ENCODE measurements around the gene MTX1.
A peak's percentile ranks its signal among the peaks of the same experiment; 100 is the strongest.
"Not testable (repeated sequence)": the region's sequence is repeated elsewhere in the genome, so short reads cannot be mapped to it uniquely, and the experiment has no call there.

Gene MTX1

GRCh38 chr1:155241841-155242264 is 33.4 kb downstream of the MTX1 start:
- TF ChIP-seq CTCF (conservative IDR thresholded peaks at IDR 0.05; ENCODE audit: low read depth, low read length): no peak
- no peak overlapping the region for H3K4me3 ChIP-seq (ENCODE audit: low read depth, low read length)
- no peak for DNase-seq (ENCODE audit: low read depth)

DNA sequence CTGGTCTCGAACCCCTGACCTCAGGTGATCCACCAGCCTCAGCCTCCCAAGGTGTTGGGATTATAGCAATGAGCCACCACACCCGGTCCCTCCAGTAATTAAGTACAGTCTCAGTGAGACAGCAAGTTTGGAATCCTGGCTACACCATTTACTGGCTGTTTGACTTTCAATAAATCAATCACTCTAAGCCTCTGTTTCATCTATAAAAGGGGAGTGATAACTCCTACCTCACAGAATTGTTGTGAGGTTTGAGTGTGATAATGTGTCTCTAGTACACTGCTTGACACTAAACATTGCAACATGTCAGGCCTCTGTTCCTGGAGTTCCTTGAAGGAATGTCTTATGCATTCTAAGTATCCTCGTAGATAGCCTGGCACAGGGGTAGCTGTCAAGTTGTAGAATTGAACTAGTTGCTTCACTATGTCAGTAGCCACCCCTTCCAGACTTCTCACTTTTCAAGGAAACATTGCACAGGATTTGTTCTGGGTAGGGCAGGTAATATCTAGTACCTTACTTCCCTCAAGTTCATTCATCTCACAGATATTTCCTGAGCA is 34.4 kb downstream of the MTX1 start:
- DNase-seq (ENCODE audit: low read depth): no peak
- H3K4me3 ChIP-seq (ENCODE audit: low read depth, low read length): peak overlapping the region; percentile 70
- no peak for TF ChIP-seq CTCF (conservative IDR thresholded peaks at IDR 0.05; ENCODE audit: low read depth, low read length)

- H3K4me3 ChIP-seq (ENCODE audit: low read depth, low read length): peak overlapping the region; percentile 70
- peak; percentile 100 for DNase-seq (ENCODE audit: low read depth)
- TF ChIP-seq CTCF (conservative IDR thresholded peaks at IDR 0.05; ENCODE audit: low read depth, low read length): peak; percentile 42
Measured at GRCh38 chr1:155244368-155245162, 36.1 kb downstream of the MTX1 start.

GRCh38 chr1:155245163-155245524 is 36.6 kb downstream of the MTX1 start:
- H3K4me3 ChIP-seq (ENCODE audit: low read depth, low read length): peak overlapping the region; percentile 70
- no peak for DNase-seq (ENCODE audit: low read depth)
- TF ChIP-seq CTCF (conservative IDR thresholded peaks at IDR 0.05; ENCODE audit: low read depth, low read length): no peak

GRCh38 chr1:155246796-155247195 is 38.3 kb downstream of the MTX1 start:
- not testable (repeated sequence) for DNase-seq (ENCODE audit: low read depth)

GRCh38 chr1:155247667-155248553 is 39.4 kb downstream of the MTX1 start:
- DNase-seq (ENCODE audit: low read depth): no peak
- TF ChIP-seq CTCF (conservative IDR thresholded peaks at IDR 0.05; ENCODE audit: low read depth, low read length): no peak
- no peak overlapping the region for H3K4me3 ChIP-seq (ENCODE audit: low read depth, low read length)

More at GRCh38 chr1:155246796-155247195, 38.3 kb downstream of the MTX1 start:
- not testable (repeated sequence) for H3K4me3 ChIP-seq (ENCODE audit: low read depth, low read length)

GRCh38 chr1:155250246-155250632 is 41.7 kb downstream of the MTX1 start:
- no peak for DNase-seq (ENCODE audit: low read depth)
- no peak for TF ChIP-seq CTCF (conservative IDR thresholded peaks at IDR 0.05; ENCODE audit: low read depth, low read length)
- H3K4me3 ChIP-seq (ENCODE audit: low read depth, low read length): peak overlapping the region; percentile 45
